HFF-Myc (cell line): ENCODE measurements around the gene LRP1-AS.

Experiments
- DNase-seq: peaks from one replicate; pipeline ENCODE4 v3.0.0-alpha.2; 2011; ENCODE audit warnings: low read depth; ENCODE audit errors: extremely low read depth
- H3K4me3 ChIP-seq: replicated peaks from 2 replicates; pipeline ENCODE4 v1.5.1; 2011; ENCODE audit warnings: low read depth, mild to moderate bottlenecking, control low read depth, low read length
- CTCF ChIP-seq: IDR thresholded peaks from 2 replicates; pipeline ENCODE4 v1.5.1; 2012; ENCODE audit warnings: mild to moderate bottlenecking, low read depth, low read length, control low read depth; ENCODE audit errors: missing control alignments

The LRP1-AS gene

DNA sequence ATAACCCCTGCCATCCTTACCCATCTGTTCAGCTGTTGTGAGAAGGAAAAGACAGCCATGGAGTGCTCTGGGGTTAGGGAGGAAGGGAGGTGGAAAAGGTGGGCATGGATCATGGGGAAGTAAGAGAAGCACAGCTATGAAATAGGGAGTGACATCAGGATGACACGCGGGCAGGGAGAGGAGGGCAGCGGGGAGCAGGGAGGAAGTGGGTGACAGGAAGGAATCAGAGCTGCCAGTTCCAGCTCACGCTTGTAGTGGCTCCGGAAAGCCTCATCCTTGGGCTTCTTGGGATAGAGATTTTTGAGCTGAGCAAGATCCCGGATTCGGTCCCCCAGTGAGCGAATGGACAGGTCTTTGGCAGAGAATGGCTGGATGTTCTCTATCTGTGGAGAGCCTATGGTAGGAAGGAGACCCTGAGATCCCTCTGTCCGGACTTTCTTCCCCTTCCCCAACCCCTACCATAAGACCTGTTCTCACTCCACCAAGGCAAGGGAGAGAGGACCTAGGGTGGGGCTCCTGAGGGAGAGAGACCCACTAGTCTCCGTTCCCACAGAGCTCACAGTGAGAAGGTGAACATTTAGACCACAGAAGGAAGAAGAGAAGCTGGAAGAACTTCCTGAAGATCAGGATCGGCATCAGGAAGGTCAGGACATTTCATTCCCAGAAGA lies 48.2 kb downstream of the LRP1-AS start:
- no peak for TF ChIP-seq CTCF
- no peak overlapping the region for H3K4me3 ChIP-seq
- DNase-seq = no peak

GRCh38 chr12:57098546-57098945 lies 48.9 kb downstream of the LRP1-AS start:
- DNase-seq = no peak
- TF ChIP-seq CTCF = no peak
- H3K4me3 ChIP-seq = no peak overlapping the region

DNA sequence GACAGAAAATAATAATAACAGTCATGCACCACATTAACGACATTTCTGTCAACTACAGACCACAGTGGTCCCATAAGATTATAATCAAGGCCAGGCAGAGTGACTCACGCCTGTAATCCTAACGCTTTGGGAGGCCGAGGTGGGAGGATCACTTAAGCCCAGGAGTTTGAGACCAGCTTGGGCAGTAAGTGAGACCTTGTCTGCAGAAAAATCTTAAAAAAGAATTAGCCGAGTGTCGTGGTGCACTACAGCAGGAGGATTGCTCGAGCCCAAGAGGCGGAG lies 49.9 kb downstream of the LRP1-AS start:
- H3K4me3 ChIP-seq = no peak overlapping the region
- no peak for DNase-seq
- TF ChIP-seq CTCF = no peak

DNA sequence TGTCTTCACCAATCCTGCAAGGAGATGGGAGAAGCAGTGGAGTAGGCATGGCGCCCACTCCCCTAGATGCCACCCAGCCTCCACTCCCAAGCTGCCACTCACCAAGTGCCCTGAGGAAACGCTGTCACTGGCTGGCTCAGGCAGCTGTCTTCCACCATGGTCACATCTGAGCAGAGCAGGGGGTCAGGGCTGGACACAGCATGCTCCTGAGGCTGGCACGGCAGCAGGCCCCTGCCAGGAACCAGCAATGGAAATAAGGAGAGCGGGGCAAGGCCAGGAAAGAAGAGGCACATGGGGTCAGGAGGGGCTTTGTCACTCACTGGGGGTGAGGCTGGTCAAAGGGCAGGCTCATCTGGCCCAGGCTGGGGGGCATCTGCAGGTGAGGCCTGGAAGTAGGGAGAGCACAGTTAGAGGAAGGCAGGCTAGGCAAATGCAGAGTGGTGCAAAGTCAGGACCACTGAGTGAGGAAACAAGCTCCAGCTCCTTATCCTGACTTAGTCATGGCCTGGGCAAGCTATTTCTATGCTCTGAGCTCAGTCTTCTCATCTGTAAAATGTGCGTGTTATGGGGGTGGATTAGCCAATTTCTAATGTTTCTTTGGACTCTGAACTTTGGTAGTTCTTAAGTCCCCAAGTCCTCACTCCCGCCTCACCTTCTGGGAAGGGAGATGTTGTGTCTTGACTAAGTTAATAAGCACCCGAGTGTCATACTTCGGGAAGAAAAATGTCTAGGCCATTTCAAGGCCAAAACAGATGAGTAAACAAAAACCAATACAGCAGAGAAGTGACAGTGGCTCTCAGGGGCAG lies 50.5 kb downstream of the LRP1-AS start:
- no peak for TF ChIP-seq CTCF

DNA sequence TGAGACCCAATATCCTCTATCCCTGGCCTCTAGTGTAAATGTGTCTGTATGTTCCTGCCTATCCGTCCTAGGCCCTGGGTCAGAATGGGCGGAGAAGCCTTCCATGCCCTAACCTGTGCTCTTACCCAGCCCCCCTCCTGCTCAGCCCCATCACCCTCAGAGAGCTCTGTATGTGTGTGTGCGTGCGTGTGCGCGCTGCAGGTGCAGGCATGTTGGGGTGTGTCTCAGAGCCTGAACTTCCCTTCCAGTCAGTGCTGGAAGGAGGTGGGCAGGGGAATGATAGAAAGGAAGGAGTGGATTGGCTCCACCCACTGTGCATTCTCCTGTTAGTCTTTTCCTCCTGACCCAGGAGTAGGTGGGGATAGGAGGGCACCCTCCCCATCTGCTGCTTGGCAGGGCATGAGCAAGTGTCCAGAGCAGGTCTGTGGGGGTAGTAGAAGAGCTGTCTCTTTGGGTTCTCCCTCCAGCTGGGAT lies 51.3 kb downstream of the LRP1-AS start:
- no peak overlapping the region for H3K4me3 ChIP-seq
- no peak for TF ChIP-seq CTCF
- no peak for DNase-seq

More for the DNA sequence above, 50.5 kb downstream of the LRP1-AS start:
- H3K4me3 ChIP-seq = no peak overlapping the region
- no peak for DNase-seq

DNA sequence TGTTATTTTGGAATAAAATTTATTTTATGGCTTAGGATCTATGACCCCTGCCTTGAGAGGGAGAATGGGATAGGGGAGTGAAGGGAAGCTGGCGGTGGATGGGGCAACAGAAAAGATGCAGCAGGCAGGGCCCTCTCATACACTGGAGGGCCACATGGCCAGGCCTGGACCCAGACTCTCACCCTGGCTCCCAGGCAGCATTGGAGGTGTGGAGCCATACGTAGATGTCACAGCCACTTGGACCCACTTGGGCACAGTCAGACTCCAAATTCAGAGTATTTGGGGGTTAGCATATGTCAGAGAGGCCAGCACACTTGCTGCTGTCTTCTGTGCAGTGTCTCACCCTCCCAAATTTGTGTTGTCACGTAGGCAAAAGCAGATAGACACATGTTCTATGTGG lies 52.0 kb downstream of the LRP1-AS start:
- no peak overlapping the region for H3K4me3 ChIP-seq
- TF ChIP-seq CTCF = no peak
- no peak for DNase-seq
